Hematopoietic multipotent progenitor cell treated with erythropoietin and hydrocortisone succinate and interleukin-3 and kit ligand, for 6 days (in vitro differentiated cells): ENCODE results near the gene P4HA3.
A peak's percentile ranks its signal among the peaks of the same experiment; 100 is the strongest.

Experiments
- DNase-seq: peaks from one replicate; pipeline ENCODE4 v3.0.0-alpha.2; 2015

Gene P4HA3

DNA sequence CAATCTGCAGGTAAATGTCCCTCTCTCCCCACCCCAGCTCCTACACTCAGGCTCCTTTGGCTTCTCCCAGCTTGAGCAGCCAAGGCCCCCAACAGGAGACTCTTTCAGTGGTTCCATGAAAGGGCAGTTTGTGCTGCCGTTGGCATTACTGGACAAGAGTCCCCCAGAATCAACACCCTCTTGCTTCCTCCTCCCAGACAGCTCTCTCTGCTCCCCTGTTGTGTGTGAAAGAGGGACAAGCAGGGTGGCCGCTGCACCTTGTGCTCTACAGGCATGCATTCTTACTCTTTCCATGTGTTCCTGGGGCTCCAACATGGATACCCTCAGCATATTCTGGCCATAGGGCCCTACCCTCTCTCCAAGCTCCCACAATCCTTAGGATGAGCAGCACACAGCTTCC, 48.7 kb downstream of the P4HA3 start:
- no peak for DNase-seq

DNA sequence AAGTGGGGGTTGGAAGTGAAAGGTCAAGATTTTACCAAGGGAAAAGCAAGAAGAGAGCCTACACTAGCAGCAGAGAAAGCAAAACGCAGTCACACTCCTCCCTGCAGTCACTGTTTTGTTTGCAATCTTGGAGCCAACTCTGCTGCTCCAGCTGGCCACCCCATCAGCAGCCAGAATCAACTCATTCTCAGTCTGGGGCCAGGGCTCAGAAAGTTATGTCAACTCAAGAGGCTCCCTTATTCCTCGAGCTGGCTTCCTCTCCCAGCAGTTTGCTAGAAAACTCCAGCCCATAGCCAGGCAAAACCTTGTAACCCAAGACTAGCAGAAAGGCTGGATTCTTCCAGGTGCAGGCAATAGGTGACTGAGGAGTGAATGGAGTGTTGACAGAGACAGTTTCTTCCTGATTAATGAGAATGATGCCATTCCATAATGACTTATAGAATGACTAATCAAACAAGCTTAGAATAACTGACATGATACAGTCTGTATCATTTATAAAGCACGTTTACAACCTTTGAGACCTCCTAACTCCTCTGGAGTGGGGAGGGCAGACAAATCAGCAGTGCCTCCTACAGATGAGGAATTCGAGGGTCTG, 53.4 kb downstream of the P4HA3 start:
- DNase-seq: no peak

DNA sequence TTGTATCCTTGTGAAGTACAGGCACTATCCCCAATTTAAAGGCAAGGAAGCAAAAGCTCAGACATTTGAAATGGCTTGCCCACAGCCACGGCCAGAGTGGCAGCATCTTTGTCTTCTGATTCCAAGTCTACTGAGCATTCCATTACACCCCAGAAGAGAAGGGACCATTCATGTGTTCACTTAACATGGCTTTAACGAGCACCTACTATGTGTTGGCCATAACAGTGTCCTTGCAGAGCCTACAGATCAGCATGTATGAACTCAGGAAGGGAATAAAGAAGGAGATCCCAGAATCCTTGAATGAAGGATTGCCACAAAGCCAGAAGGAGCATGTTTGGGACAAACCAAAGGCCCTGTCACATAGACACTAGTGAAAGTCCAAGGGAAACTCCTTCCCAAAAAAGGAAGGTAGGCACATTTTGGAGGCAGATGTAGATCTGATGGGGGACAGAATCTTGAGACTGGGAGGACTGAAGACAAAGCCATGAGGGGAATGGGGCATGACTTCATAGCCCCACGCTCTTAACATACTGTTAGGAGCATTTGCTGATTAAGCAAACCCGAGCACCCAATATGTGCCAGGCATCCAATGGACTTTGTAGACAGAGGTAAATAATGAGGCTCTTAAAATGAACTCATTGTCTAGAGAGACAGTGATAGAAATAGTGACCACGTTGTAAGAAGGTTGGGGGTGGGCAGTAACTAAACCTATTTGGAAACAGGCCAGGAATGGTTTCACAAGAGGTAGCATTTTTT, 54.9 kb downstream of the P4HA3 start:
- peak; percentile 10 for DNase-seq

DNA sequence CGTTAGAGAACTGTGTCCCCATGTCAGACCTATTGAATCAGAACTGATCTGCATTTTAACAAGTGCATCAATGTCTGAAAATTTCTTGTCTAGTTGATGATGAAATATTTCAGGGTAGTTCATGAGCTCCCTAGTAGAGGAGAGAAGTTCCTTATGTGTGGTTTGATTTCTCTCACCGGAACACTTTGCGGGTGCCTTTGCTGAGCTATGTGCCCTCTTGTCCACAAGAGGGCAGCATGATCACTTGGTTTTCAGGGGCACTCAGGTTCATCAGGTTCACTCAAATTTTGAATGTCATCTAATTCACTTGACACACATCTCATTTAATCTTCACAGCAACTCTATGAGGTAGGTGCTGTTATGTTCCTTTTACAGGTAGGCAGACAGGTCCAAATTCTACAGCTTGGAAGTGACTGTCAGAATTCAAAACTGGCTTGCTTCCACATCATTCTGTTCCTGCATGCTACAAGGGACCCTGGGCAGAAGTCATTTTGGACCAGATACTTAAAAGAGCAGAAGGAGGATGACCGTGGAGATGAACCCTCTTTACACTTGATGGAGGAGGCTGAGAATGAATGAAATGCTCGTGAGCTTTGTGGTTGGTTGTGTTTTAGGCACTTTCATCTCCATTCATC, 55.6 kb downstream of the P4HA3 start:
- peak; percentile 86 for DNase-seq

- DNase-seq: no peak
Measured at GRCh38 chr11:74253361-74253760, 58.1 kb downstream of the P4HA3 start.

DNA sequence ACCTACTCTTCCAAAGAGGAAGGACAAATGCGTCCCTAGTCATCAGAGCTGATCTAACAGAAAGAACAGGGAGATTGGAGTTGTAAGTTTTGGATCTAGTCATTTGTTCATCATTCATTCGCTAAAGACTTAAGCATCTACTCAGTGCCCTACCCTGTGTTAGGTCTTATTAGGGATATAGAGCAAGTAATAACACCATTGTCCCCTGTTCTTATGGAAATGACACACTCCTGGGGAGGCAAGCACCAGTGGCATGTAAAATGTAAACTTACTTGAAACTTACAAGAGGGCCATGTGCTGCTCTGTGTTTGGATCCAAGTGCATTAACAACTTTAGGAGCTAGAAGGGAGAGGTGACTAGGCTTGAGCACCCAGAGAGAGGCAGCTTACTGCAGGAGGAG, 61.9 kb downstream of the P4HA3 start:
- DNase-seq: no peak

- DNase-seq: no peak
Measured at GRCh38 chr11:74248469-74248868, 63.0 kb downstream of the P4HA3 start.

- DNase-seq: no peak
Measured at GRCh38 chr11:74238243-74238642, 73.2 kb downstream of the P4HA3 start.

GRCh38 chr11:74237541-74237940, 73.9 kb downstream of the P4HA3 start:
- no peak for DNase-seq

DNA sequence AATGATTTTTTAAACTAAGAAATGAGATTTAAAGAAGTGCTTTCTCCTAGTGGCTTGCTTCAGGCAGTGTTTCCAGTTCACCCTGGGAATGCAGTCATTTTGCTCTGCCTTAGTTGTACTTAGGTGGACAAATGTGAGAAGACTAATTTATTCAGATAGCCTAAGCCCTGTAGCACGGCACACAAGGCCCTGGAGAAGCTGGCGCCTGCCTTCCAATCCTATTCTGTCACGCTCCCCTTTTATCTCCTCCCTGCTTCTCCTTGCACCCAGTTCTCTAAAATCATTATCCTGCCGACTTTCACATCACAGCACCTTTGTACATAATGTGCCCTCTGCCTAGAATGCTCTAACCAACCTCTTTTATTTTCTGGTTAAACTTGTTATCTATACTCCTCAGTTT, 76.3 kb downstream of the P4HA3 start:
- DNase-seq: no peak

DNA sequence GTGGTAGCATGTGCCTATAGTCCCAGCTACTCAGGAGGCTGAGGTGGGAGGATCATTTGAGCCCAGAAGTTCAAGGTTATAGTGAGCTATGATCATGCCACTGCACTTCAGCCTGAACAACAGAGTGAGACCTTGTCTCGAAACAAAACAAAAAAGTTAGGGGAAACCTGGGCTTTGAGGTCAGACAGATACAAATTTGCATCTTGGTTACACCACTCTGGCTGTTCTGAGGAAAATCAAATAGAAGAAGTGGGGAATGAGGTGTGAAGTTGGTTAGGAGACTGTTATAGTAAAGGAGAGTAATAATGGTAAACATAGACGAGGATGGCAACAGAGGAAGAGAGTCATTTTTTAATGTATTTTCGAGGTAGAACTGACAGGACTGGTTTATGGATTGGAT, 77.8 kb downstream of the P4HA3 start:
- DNase-seq: no peak

DNA sequence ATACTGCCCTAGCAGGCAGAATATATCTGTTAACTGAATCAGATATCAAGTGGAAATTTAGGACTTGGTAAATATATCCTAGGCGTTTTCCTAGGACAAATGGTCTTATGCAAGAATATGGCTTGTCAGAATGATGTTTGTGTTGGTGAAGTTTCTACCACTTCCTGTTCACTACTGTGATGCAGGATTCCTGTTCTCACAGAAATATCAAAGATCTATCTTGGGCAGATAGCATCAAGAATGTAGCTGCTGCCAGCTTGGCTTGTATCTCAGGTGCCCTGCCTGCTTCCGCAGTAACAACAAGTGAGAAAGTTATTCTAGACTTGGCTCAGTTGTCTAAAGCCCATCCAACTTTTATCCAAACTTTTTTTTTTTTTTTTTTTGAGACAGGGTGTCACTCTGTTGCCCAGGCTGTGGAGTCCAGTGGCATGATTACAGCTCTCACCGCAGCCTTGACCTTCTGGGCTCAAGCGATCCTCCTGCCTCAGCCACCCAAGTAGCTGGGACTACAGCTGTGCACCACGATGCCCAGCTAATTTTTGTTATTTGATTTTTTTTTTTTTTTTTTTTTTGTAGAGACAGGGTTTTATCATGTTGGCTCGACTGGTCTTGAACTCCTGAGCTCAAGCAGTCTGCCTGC, 79.0 kb downstream of the P4HA3 start:
- DNase-seq: no peak

- DNase-seq: peak; percentile 19
Measured at GRCh38 chr11:74226907-74227306, 84.5 kb downstream of the P4HA3 start.

GRCh38 chr11:74225565-74225964, 85.9 kb downstream of the P4HA3 start:
- DNase-seq: no peak

- DNase-seq: no peak
Measured at GRCh38 chr11:74221816-74222215, 89.6 kb downstream of the P4HA3 start.

DNA sequence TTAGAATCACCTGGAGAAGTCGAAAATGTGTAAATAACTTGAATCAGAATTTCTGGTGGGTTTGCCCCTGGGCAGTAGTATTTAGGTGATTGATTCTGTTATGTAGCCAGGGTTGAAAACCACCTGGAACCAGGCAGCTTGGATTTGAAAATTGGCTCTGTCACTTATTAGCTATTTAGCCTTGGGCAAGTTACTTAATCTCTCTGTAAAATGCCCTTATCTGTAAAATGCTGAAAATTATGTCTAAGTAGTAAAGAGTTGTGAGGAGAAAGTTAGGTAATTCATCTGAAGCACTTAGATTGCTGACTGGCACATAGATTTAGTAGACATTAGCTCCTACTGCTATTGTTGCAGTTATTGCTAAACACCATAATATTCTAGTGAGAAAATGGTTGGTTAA, 91.1 kb downstream of the P4HA3 start:
- no peak for DNase-seq
